ENCODE results near the gene RIPPLY1. TPM values are rescaled to one million over a fixed set of nuclear protein-coding genes. Genes with fewer than 3 reads are reported as not detected.

Gene RIPPLY1
- total RNA-seq, 4 donors from 2014 or later: 0.82 TPM; not detected in 3

- DNase-seq (ENCODE audit: low spot score): no peak
- no peak for ATAC-seq (ENCODE audit: low FRiP score)
- no peak for TF ChIP-seq CTCF (IDR thresholded peaks at IDR 0.05)
Observed at GRCh38 chrX:106917830-106918500, 14.8 kb upstream of the RIPPLY1 start.

- TF ChIP-seq CTCF (IDR thresholded peaks at IDR 0.05): no peak
- no peak for DNase-seq (ENCODE audit: low spot score)
Observed at GRCh38 chrX:106912864-106913263, 9.7 kb upstream of the RIPPLY1 start.

GRCh38 chrX:106906361-106906760 is 3.2 kb upstream of the RIPPLY1 start:
- ATAC-seq (ENCODE audit: low FRiP score): no peak
- TF ChIP-seq CTCF (IDR thresholded peaks at IDR 0.05): no peak

More at GRCh38 chrX:106912864-106913263, 9.7 kb upstream of the RIPPLY1 start:
- no peak for ATAC-seq (ENCODE audit: low FRiP score)

GRCh38 chrX:106905064-106905708 is 2.0 kb upstream of the RIPPLY1 start:
- DNase-seq (ENCODE audit: low spot score) (no peak), ATAC-seq (ENCODE audit: low FRiP score) (no peak)
- TF ChIP-seq CTCF (IDR thresholded peaks at IDR 0.05): no peak

More at GRCh38 chrX:106906361-106906760, 3.2 kb upstream of the RIPPLY1 start:
- DNase-seq (ENCODE audit: low spot score): no peak

- DNase-seq (ENCODE audit: low spot score) (no peak), ATAC-seq (ENCODE audit: low FRiP score) (no peak)
- TF ChIP-seq CTCF (IDR thresholded peaks at IDR 0.05): no peak
Observed at GRCh38 chrX:106903856-106904528, 851 bp upstream of the RIPPLY1 start.

- DNase-seq (ENCODE audit: low spot score) (no peak), ATAC-seq (ENCODE audit: low FRiP score) (no peak)
- no peak for TF ChIP-seq CTCF (IDR thresholded peaks at IDR 0.05)
Observed at GRCh38 chrX:106902684-106903083, 457 bp downstream of the RIPPLY1 start.

Measured in omental fat pad (tissue), 4 donors.